Activated gamma-delta T cell (primary cell): ENCODE data around the gene RANBP9.

Source experiments
- DNase-seq: peaks from one replicate; lab custom pipeline; 2025; lab: John Stamatoyannopoulos, UW
- total RNA-seq, 2 donors: gene quantifications; one replicate each; lab custom pipeline; 2026; lab: John Stamatoyannopoulos, UW

The RANBP9 gene
- 94.0 to 145 reads per million in 2 donors for total RNA-seq

DNA sequence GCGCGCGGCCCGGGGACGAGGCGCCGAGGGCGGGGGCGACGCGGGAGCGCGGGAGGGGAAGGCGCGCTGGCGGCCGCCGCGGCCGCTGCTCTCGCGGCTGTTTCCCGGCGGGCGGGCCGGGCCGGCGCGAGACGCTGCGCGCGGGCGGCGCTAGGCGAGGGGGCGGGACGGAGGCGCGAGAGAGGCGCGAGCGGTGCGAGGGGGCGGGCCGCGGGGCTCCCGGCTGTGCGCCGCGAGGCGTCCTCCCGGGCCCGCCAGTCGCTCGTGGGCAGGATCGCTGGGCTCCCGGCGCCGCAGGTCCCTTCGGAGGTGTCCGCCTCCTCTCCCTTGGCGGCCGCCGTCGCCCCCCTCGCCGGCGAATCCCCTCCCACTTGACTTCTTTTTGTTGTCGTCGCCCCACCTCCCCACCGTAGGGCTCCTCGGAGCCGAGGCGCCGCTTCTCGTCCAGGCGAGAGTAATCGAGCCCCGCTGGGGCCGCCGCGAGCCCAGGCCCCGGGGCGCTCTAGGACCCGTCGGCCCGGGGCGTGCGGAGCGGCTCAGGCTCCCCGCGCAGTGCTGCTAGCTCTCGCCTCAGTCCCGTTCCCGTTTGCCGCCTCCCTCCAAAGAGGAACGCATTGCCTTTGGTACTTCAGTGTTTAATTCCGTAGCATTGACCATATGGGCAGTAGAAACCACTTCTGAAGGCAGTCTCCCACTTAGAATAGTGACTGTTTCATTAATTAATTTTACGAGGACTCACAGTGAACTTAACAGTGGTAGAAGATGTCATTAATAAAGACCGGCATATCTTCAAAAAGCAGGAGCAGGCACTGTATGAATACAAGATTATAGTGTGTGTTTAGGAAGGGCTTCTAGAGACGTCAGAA, at the start of gene RANBP9:
Gene RANBP9, minus strand, starts transcription at position 103 of the 866 bp plus-strand sequence. CDS start 330 bp downstream, outside the sequence.
- DNase-seq, result peak; percentile 85

DNA sequence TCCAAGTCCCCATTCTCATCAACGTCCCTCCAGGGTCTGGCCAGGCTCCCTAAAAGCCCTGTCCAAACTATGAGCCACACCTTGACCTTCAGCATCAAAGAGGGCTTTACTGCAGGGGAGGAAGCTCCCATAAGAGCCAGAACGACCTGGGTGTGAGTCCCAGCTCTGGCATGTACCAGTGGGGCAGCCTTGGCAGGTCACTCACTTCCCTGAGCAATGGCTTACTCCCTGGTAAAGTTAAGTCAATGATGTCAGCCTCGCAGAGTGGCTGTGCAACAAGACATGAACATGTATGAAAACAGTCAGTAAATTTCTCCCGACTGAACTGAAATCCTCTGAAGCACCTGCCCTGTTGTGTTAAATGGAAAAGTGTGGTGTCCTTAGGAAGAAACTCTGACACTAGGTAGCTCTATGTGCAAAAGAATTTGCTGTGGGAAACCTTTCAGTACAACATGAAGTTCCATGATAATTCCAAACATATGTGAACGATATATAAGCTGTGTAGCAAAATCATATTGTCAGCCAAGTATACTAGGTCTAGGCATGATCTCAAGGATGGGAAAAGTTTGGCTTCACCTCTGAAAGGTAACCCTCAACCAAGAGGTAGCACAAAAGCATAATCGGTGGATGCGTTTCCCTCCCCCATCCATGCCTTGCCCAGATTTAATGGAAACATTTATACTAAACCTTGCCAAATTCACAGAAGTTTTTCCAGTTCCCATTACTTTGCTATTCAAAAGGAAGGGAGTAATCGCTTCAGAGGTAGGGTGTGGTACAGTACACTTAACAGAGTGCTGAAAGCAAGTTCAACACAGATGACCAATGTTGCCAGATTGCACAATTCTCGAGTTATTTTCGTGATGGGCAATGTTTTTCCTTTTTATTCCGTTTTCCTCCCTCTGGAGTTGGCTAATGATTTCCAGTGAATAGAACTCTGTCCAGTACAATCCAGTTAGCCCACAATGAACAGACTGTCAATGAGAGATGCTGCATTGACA, 49.0 kb upstream of the RANBP9 start:
- DNase-seq, result no peak

DNA sequence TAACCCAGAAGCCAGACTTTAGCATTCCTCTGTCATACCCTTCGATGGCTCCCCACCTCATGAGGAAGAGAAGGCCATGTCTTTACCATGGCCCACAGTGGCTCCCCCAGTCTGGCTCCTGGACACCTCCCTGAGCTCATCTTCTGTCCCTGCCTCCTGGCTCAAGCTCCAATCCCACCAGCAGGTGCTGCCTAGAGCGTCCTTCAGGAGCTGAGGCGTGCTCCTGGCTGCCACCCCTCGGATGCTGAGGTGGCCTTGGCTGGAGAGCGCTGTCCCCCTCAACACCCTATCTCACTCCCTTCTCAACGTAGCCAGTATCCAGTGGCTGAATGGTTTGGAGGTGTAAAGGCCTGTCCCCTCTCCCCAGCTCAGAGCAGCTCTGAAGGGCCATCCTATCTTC, 47.4 kb upstream of the RANBP9 start:
- DNase-seq, result no peak

DNA sequence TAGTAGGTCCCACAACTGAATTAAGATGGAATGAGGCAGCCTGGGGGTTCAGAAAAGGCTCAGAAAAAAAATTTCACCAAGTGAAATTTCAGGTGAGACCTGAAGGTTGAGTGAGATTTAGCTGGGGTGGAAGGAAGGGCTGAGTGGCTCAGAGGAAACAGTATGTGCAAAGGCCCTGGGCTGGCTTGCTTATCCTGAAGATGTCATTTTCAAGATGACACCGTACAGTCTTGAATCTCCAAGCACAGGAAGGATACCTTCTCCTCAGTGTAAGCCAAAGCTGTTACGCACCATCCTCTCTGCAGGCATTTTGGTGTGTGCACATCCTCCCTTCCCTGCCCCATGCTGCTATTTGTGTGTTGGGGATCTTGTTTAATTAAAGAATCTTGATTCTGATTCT, 43.0 kb upstream of the RANBP9 start:
- DNase-seq, result no peak

DNA sequence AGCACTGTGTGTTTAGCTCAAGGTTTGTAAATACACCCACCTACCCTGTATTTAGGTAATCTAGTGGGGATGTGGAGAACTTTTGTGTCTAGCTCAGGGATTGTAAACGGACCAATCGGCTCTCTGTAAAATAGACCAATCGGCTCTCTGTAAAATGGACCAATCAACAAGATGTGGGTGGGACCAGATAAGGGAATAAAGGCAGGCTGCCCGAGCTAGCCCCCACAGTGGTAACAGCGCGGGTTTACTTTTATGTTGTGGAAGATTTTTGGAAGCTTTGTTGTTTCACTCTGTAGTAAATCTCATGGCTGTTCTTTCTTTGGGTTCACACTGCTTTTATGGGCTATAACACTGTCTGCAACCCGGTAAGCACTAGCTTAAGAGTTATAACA, 32.1 kb upstream of the RANBP9 start:
- no peak for DNase-seq

DNA sequence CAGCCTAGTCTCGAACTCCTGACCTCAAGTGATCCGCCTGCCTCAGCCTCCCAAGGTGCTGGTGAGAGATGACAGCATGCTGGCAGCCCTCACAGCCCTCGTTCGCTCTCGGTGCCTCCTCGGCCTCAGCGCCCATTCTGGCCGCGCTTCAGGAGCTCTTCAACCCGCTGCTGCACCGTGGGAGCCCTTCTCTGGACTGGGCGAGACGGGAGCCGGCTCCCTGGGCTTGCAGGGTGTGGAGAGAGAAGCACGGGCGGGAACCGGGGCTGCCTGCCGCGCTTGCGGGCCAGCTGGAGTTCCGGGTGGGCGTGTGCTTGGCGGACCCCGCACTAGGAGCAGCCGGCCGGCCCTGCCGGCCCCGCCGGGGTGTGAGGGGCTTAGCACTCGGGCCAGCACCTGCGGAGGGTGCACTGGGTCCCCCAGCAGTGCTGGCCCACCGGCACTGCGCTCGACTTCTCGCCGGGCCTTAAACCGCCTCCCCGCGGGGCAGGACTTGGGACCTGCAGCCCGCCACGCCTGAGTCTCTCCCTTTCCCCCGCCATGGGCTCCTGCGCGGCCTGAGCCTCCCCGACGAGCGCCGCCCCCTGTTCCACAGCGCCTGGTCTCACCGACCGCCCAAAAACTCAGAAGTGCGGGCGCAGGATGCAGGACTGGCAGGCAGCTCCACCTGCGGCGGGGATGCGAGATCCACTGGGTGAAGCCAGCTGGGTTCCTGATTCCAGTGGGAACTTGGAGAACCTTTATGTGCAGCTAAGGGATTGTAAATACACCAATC, 31.5 kb upstream of the RANBP9 start:
- peak; percentile 14 for DNase-seq

DNA sequence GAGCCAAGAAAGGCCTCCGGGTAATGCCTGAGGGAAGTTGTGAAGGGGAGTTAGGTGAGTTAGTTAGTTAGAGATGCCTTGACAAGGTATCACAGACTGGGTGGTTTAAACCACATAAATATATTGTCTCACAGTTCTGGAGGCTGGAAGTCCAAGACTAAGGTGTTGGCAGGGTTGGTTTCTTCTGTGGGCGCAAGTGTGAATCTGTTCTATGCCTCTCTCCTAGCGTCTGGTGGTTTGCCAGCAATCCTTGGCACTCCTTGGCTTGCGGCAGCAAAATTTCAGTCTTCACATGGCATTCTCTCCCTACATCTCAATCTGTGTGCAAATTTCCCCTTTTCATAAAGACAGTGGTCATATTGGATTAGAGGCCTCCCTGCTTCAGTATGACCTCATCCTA, 29.7 kb upstream of the RANBP9 start:
- no peak for DNase-seq

DNA sequence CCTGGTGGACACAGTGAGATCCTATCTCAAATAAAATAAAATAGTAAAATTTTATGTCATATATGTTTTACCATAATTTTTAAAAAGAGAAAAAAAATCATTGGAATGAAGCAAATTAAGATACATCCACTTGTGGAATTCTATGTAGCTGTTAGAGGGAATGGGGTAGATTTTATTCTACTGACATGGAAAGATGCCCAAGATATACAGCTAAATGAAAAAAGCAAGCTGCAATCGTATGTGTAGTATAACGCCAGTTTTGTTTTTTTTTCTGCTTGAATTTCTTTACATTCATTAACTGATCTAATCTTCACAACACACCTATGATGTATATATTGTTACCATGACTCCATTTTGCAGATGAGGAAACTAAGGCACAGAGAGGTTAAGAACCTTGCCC, 23.4 kb upstream of the RANBP9 start:
- no peak for DNase-seq

DNA sequence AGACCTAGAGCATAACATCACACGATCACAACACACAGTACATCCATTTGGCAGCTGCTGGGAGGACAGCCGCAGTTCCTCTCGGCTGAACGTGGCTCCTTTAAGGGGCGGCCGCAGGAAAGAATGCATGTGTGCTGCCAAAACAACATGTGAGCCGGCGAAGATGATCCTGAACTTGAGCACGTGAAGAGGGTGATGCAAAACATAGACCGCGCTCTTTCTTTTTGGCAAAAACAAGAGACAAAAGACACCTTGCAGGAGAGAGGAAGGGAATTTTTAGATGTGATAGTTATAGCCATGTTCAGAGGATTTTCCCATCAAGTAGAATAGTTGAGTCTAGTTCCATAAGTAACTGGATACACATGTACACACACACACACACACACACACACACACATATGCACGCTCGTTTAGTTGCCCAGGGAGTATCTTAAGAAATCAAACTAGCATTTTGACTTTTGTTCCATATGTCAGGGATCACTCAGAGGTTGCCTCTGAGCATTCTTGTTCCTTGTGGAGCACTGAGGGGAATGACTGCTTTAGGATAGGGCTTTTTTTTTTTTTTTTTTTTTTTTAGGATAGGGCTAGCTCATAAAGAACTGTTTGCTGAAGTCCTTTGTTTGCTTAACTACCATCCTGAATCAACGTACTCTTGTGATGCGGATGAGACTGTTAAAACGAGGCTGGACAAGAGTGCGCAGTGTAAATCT, 21.7 kb upstream of the RANBP9 start:
- no peak for DNase-seq

DNA sequence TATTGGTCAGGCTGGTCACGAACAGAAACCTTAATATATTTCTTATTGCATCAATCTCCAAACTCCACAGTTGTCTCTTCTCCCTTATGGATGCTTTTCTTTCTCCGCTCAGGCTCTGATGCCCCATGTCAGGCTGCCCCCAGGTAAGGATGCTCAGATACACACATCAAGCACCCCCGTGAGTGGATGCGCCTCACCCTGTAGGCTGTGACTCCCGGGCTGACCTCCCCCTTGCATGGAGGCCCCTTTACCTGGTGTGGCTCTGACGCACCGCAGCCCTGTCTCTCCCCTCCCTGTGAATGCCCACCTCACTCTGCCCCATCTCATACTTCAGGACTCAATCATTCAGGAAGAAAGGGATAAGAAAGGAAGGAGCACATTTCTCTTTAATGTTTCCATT, 19.1 kb upstream of the RANBP9 start:
- no peak for DNase-seq

DNA sequence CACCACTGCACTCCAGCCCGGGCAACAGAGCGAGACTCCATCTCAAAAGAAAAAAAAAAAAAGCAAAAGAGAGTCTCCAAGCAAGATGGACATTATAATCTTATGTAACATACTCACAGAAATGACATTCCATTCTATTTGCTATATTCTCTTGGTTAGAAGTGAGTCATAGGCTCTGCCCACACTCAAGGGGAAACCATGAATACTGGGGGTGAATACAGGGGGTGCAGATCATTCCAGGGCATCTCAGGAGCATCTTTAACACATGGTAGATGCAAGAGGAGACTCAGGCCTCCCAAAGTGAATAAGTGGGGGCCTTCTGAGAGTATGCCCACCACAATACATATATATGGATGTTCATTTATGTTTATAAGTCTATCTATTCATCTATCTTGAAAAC, 18.3 kb upstream of the RANBP9 start:
- DNase-seq, result no peak

DNA sequence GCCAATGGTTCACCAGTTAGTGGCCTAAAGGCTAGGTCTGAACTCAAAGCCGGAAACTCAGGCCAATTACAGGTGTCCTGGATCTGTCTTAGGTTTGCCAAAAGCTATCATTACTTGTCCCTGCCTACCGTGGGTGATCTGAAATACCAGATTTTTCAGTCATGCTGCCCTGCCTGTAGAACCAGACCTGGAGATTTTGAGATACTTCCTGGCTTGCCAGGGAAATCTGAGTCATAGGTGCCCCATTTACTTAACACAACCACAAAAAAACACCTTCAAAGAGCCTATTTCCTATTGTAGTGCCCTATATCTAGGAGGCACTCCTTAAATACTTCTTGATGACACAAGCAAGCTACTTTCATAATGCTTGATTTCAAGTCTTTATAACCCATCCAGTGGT, 13.9 kb upstream of the RANBP9 start:
- no peak for DNase-seq

DNA sequence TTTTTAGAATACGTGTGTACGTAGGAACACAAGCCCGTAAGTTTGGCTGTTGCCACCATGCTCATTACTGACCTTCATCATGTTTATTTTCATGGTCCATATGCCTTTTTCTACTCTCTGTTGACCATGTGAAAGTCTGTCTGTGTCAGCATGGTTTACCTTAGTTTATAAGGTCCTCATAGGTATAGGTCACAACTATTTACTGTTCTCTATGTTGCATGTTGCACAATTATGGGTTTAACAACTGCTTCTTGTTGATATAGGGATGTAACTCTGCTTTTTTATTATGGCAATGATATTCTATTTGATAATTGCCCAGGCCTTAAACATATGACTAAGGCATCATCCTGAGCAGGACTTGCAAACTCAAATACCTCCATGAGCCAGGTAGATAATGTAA, 13.4 kb upstream of the RANBP9 start:
- no peak for DNase-seq

DNA sequence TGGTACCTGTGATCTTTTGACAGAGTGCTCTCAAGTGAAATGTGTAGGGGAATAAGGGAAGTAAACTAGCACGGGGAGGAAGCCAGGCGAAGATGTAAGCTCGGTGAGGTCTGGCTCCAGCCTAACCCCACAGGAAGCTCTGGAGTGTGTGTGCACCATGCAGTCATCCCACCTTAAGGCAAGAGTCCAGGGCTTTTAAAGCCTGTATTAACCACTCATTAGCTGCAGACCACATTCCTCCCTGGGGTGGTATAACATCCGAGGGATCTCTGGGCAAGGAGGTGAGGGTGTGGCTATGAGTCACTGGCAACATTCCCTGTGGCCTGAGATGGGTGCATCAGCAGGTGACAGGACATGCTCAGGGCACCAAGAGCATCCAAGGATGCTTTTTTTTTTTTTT, 12.5 kb upstream of the RANBP9 start:
- no peak for DNase-seq

DNA sequence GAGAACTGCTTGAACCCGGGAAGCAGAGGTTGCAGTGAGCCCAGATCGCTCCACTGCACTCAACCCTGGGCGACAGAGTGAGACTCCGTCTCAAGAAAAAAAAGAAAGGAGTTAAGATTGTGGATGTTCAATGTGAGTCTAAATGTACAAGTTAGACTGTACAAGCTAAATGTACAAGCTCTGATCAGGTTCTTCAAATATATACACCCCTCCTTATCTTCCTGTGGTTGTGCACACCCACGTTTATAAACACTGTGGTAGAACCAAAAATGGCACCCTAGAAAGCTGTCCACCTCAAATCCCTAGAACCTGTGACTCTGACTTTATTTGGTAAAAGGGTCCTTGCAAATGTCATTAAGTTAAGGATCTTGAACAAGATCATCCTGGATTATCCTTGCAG, 11.2 kb upstream of the RANBP9 start:
- no peak for DNase-seq

DNA sequence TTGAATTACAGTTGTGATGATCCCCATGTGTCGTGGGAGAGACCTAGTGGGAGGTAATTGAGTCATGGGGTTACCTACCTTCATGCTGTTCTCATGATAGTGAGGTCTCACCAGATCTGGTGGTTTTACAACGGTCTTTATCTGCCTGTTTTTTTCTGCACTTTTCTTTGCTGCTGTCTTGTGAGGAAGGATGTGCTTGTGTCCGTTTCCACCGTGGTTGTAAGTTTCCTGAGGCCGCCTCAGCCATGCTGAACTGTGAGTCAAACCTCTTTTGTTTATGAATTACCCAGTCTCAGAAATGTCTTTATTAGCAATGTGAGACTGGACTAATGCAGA, 6.5 kb upstream of the RANBP9 start:
- no peak for DNase-seq

DNA sequence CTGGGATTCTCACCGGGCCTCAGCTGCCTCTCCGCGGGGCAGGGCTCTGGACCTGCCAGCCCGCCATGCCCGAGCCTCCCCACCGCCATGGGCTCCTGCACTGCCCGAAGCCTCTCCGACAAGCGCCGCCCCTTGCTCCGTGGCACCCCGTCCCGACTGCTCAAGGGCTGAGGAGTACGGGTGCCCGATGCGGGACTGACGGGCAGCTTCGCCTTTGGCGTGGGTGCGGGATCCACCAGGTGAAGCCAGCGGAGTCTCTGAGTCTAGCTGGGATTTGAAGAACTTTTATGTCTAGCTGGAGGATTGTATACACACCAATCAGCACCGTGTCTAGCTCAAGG, 5.3 kb upstream of the RANBP9 start:
- no peak for DNase-seq

DNA sequence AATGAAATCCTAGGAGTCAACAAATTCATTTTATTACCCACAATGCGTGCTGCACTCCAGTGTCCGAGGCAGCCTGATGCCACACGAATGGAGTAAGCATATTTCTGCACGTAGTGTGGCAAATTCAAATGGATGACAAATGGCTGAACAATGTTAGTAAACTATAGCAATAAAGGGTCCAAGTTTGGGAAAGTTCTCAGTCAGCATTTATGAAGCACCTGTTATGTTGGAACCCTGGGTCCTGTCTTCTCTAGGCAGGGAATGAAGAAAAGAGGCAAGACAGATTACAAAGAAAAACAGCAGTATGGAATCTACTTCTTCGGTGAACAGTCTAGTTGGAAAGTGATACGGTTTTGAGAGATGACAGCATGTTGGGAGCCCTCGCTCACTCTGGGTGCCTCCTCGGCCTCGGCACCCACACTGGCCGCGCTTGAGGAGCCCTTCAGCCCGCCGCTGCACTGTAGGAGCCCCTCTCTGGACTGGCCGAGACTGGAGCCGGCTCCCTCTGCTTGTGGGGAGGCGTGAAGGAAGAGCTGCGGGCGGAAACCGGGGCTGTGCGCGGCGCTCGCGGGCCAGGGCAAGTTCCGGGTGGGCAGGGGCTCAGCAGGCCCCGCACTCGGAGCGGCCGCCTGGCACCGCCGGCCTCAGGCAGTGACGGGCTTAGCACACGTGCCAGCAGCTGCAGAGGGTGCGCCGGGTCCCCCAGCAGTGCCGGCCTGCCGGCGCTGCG, 4.8 kb upstream of the RANBP9 start:
- no peak for DNase-seq

DNA sequence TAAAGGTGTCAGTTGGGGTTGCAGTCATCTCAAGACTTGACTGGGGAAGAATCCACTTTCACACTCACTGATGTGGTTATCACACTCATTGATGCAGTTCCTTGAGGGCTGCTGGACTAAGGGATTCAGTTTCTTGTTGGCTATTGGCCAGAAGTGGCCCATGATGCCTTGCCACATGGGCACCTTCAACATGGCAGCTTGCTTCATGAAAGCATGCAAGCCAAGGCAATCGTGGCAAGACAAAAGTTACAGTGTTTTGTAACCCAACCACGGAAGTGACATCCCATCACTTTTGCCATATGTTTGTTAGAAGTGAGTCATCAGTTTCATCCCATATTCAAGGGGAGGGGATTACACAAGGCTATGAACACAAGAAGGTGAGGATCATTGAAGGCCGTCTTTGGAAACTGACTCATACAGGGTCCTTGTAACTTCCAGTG, 3.8 kb upstream of the RANBP9 start:
- DNase-seq, result no peak

DNA sequence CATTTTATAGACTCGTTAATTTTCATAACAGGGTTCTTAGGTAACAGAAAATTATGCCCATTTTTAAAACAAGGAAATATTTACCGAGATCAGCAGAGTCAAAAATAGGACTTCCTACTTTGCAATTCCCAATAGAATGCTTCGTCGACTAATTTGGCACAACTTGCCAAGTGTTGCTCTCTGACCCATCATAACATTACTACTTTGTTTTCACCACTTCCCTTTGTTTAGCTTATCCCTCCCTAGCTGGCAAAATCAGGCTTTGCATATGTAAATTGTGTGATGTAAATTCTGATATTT, 914 bp upstream of the RANBP9 start:
- no peak for DNase-seq

DNA sequence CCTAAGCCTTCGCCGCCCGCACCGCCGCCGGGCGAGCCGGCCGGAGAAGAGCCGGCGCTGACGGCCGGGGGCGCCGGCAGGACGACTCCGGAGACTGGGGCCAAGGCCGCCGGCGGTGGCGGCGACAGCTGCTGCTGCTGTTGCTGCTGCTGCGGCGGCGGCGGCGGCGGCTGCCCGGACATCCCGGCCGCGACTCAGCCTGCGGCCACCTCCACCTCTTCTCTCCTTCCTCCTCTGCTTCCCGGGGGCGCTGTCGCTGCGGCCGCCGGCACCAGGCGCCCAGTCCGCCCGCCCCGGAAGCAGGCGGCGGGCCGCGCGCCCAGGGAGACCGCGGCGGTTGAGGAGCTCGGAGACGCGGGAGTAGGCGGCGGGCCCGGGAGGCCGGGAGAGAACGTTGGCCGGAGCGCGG, 307 bp downstream of the RANBP9 start:
- peak; percentile 79 for DNase-seq
